K562 (cell line): ENCODE results near the gene ARL2. TPM values are rescaled to one million over a fixed set of nuclear protein-coding genes. Genes with fewer than 3 reads are reported as not detected.

Experiments used
- CSDE1 ChIP-seq, 2 experiments: fragments of 450-650 bp; IDR thresholded peaks; 2 replicates each; pipeline ENCODE4 v1.6.1; 2016; ENCODE audit warnings: mild to moderate bottlenecking in 1 of 2
- EHMT2 ChIP-seq: fragments of 450-650 bp; IDR thresholded peaks from 2 replicates; pipeline ENCODE4 v1.6.1; 2018; ENCODE audit warnings: antibody characterized with exemption
- ERF ChIP-seq: fragments of 450-650 bp; formaldehyde crosslinking; IDR thresholded peaks from 2 replicates; pipeline ENCODE4 v1.4.0; 2020; ENCODE audit warnings: mild to moderate bottlenecking, mixed read lengths
- FOXA3 ChIP-seq, 2 experiments: fragments of 450-650 bp in 1 of 2; sonication (generic) in 1 of 2; formaldehyde crosslinking; IDR thresholded peaks in 1 of 2; conservative IDR thresholded peaks in 1 of 2; 2 replicates each; pipeline versions ENCODE4 v1.4.0 to v1.8.0; 2020 to 2022; ENCODE audit warnings: mild to moderate bottlenecking in 2 of 2, missing genetic modification reagents in 1 of 2
- NFIC ChIP-seq: fragments of 450-650 bp; IDR thresholded peaks from 2 replicates; pipeline ENCODE4 v1.6.1; 2017; ENCODE audit warnings: mild to moderate bottlenecking, inconsistent platforms
- SAFB ChIP-seq: fragments of 200-400 bp; formaldehyde crosslinking; IDR thresholded peaks from 2 replicates; pipeline ENCODE4 v1.6.1; 2017; ENCODE audit warnings: low read depth, low read length, borderline replicate concordance
- SUPT5H ChIP-seq: fragments of 450-650 bp; IDR thresholded peaks from 2 replicates; pipeline ENCODE4 v1.6.1; 2016
- TFAM ChIP-seq: fragments of 250-450 bp; sonication (Bioruptor Pico); conservative IDR thresholded peaks from 2 replicates; pipeline ENCODE4 v1.5.0; 2021; ENCODE audit warnings: mild to moderate bottlenecking, moderate library complexity
- ZBTB8A ChIP-seq: fragments of 450-650 bp; IDR thresholded peaks from 2 replicates; pipeline ENCODE4 v1.6.1; 2018; ENCODE audit warnings: mild to moderate bottlenecking, moderate library complexity; ENCODE audit not compliant: partially characterized antibody
- ZNF212 ChIP-seq: fragments of 450-650 bp; formaldehyde crosslinking; IDR thresholded peaks from 2 replicates; pipeline ENCODE4 v1.4.0; 2020; ENCODE audit warnings: mild to moderate bottlenecking
- ZNF668 ChIP-seq: fragments of 250-450 bp; sonication (Bioruptor Pico); IDR thresholded peaks from 2 replicates; pipeline ENCODE4 v1.8.0; 2022; ENCODE audit warnings: mild to moderate bottlenecking, inconsistent platforms
- polyA plus RNA-seq, 8 experiments: library from polyadenylated mRNA; depleted of rRNA in 4 of 8; stranded (reverse) in 5 of 8; unstranded in 3 of 8; fragments of >200 nt; fragmentation: Nextera tagmentation in 2 of 8; fragmentation: Illumina TruSeq in 1 of 8; extraction: Ambion mirVana in 2 of 8; extraction: Trizol in 1 of 8; gene quantifications; 2 replicates each; pipeline versions ENCODE4 v1.2.1 to v1.2.3, GENCODE V29; 2011 to 2014; ENCODE audit warnings: inconsistent platforms in 1 of 8, missing spikeins in 1 of 8
- total RNA-seq, 7 experiments: library from RNA; depleted of rRNA in 6 of 7; stranded (reverse); fragments of >200 nt in 6 of 7; fragmentation: Illumina TruSeq in 2 of 7; extraction: Trizol in 2 of 7; gene quantifications; 2 replicates each; pipeline versions ENCODE4 v1.2.1 to v1.2.3, GENCODE V29; 2011 to 2021; ENCODE audit warnings: low replicate concordance in 1 of 7
- TF ChIP-seq, protein P1 (sequence below): fragments of 250-450 bp; sonication (Bioruptor Pico); IDR thresholded peaks from 2 replicates; pipeline ENCODE4 v1.9.0; 2021; ENCODE audit warnings: mild to moderate bottlenecking, inconsistent platforms
- TF ChIP-seq, protein P2 (sequence below): sonication (generic); formaldehyde crosslinking; IDR thresholded peaks from 2 replicates; pipeline ENCODE4 v1.8.1; 2023; ENCODE audit warnings: mild to moderate bottlenecking, missing genetic modification reagents, moderate library complexity
- TF ChIP-seq, protein P3 (sequence below): fragments of 250-450 bp; sonication (Bioruptor Pico); IDR thresholded peaks from 2 replicates; pipeline ENCODE4 v1.5.0; 2022; ENCODE audit warnings: mild to moderate bottlenecking
- TF ChIP-seq, protein P4 (sequence below), 2 experiments: fragments of 200-800 bp in 1 of 2; sonication (Bioruptor generic) in 1 of 2; sonication (generic) in 1 of 2; formaldehyde crosslinking in 1 of 2; IDR thresholded peaks in 1 of 2; conservative IDR thresholded peaks in 1 of 2; 2 replicates each; pipeline versions ENCODE4 v1.5.0 to v1.6.1; 2016 to 2020; ENCODE audit warnings: missing compliant biosample characterization in 1 of 2, missing genetic modification characterization in 1 of 2, missing genetic modification reagents in 1 of 2
- TF ChIP-seq, protein P5 (sequence below): fragments of 450-650 bp; formaldehyde crosslinking; conservative IDR thresholded peaks from 2 replicates; pipeline ENCODE4 v1.4.0; 2022; ENCODE audit warnings: mild to moderate bottlenecking, missing genetic modification characterization
- TF ChIP-seq, protein P6 (sequence below): fragments of 450-650 bp; IDR thresholded peaks from 2 replicates; pipeline ENCODE4 v1.6.1; 2016; ENCODE audit warnings: low read depth, mild to moderate bottlenecking, moderate library complexity

Gene ARL2
- total and polyA plus RNA-seq, 9 of the 15 experiments (the other 6 are each of a cell fraction or from before 2014, with no cell fraction given) = 5.7 to 154 (median 92.2) TPM

DNA sequence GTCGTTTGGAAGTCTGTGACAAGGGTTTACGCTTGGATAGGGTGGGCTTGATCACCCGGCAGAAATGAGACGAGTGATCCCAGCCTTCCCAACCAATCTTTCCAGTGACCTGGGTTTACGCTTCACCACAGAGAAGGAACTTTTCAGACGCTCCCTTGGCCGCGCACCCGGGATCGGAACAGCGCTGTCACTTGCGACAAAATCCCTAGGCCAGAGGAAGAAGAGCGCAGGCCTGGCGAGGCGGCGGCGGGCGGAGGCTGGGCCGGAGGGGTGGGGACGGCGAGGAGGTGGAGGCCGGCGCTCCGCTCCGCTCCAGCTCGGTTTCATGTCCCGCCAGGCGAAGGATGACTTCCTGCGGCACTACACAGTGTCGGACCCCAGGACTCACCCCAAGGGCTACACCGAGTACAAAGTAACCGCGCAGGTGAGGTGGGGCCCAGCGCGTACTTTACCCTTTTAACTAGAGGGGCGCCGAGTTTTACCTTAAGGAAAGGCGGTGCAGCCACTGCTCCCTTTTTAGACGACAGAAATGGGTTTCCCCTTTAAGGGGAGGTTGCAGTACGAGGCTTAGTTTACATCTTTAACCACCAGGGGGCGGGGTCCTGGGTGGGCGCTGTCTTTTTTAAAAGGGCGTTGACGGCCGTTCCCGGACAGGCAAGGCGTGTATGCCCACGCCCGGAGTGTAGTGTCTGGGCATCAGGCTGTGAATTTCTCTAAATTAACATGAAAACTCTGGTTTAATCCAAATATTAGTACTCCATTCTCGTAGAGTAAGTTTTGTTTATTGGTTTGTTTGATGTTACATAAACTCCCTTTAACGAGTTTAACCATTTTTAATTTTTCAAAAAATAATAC lies 13.5 kb downstream of the ARL2 start, which contains the start of gene SNX15 (continued):
- TF ChIP-seq, protein P1, sequence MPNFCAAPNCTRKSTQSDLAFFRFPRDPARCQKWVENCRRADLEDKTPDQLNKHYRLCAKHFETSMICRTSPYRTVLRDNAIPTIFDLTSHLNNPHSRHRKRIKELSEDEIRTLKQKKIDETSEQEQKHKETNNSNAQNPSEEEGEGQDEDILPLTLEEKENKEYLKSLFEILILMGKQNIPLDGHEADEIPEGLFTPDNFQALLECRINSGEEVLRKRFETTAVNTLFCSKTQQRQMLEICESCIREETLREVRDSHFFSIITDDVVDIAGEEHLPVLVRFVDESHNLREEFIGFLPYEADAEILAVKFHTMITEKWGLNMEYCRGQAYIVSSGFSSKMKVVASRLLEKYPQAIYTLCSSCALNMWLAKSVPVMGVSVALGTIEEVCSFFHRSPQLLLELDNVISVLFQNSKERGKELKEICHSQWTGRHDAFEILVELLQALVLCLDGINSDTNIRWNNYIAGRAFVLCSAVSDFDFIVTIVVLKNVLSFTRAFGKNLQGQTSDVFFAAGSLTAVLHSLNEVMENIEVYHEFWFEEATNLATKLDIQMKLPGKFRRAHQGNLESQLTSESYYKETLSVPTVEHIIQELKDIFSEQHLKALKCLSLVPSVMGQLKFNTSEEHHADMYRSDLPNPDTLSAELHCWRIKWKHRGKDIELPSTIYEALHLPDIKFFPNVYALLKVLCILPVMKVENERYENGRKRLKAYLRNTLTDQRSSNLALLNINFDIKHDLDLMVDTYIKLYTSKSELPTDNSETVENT (CRISPR knock-in tag) = peak; percentile 44; the same call in 1 of the 2 replicates
- no peak for TF ChIP-seq CSDE1 (IDR thresholded peaks at IDR 0.05)
- no peak for TF ChIP-seq EHMT2
- TF ChIP-seq, protein P2, sequence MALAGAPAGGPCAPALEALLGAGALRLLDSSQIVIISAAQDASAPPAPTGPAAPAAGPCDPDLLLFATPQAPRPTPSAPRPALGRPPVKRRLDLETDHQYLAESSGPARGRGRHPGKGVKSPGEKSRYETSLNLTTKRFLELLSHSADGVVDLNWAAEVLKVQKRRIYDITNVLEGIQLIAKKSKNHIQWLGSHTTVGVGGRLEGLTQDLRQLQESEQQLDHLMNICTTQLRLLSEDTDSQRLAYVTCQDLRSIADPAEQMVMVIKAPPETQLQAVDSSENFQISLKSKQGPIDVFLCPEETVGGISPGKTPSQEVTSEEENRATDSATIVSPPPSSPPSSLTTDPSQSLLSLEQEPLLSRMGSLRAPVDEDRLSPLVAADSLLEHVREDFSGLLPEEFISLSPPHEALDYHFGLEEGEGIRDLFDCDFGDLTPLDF = peak; percentile 38
- TF ChIP-seq, protein P3, sequence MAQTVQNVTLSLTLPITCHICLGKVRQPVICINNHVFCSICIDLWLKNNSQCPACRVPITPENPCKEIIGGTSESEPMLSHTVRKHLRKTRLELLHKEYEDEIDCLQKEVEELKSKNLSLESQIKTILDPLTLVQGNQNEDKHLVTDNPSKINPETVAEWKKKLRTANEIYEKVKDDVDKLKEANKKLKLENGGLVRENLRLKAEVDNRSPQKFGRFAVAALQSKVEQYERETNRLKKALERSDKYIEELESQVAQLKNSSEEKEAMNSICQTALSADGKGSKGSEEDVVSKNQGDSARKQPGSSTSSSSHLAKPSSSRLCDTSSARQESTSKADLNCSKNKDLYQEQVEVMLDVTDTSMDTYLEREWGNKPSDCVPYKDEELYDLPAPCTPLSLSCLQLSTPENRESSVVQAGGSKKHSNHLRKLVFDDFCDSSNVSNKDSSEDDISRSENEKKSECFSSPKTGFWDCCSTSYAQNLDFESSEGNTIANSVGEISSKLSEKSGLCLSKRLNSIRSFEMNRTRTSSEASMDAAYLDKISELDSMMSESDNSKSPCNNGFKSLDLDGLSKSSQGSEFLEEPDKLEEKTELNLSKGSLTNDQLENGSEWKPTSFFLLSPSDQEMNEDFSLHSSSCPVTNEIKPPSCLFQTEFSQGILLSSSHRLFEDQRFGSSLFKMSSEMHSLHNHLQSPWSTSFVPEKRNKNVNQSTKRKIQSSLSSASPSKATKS (CRISPR knock-in tag) = no peak
- no peak for TF ChIP-seq ZNF668
- TF ChIP-seq, protein P4, sequence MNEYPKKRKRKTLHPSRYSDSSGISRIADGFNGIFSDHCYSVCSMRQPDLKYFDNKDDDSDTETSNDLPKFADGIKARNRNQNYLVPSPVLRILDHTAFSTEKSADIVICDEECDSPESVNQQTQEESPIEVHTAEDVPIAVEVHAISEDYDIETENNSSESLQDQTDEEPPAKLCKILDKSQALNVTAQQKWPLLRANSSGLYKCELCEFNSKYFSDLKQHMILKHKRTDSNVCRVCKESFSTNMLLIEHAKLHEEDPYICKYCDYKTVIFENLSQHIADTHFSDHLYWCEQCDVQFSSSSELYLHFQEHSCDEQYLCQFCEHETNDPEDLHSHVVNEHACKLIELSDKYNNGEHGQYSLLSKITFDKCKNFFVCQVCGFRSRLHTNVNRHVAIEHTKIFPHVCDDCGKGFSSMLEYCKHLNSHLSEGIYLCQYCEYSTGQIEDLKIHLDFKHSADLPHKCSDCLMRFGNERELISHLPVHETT (CRISPR knock-in tag; conservative IDR thresholded peaks at IDR 0.05 in 1 of 2, IDR thresholded peaks at IDR 0.05 in 1 of 2) = no peak
- TF ChIP-seq ZBTB8A = no peak
- no peak for TF ChIP-seq ZNF212 (CRISPR knock-in tag)
- TF ChIP-seq SAFB = no peak
- peak; percentile 73 for TF ChIP-seq NFIC
- TF ChIP-seq SUPT5H = peak; percentile 81
- peak in 1 of 2 experiments; percentile 84; a peak in 1 of 4 replicates for TF ChIP-seq FOXA3 (CRISPR knock-in tag; conservative IDR thresholded peaks at IDR 0.05 in 1 of 2, IDR thresholded peaks at IDR 0.05 in 1 of 2)
- no peak for TF ChIP-seq ERF
- no peak for TF ChIP-seq TFAM
- TF ChIP-seq, protein P5, sequence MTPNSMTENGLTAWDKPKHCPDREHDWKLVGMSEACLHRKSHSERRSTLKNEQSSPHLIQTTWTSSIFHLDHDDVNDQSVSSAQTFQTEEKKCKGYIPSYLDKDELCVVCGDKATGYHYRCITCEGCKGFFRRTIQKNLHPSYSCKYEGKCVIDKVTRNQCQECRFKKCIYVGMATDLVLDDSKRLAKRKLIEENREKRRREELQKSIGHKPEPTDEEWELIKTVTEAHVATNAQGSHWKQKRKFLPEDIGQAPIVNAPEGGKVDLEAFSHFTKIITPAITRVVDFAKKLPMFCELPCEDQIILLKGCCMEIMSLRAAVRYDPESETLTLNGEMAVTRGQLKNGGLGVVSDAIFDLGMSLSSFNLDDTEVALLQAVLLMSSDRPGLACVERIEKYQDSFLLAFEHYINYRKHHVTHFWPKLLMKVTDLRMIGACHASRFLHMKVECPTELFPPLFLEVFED (CRISPR knock-in tag) = no peak
- TF ChIP-seq, protein P6, sequence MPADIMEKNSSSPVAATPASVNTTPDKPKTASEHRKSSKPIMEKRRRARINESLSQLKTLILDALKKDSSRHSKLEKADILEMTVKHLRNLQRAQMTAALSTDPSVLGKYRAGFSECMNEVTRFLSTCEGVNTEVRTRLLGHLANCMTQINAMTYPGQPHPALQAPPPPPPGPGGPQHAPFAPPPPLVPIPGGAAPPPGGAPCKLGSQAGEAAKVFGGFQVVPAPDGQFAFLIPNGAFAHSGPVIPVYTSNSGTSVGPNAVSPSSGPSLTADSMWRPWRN = no peak
